Thoracic aorta (tissue), 2 donors: ENCODE data around the gene ABCC3. TPM values are rescaled to one million over a fixed set of nuclear protein-coding genes. Genes with fewer than 3 reads are reported as not detected.
A peak's percentile ranks its signal among the peaks of the same experiment; 100 is the strongest.
"Not testable (repeated sequence)": the region's sequence is repeated elsewhere in the genome, so short reads cannot be mapped to it uniquely, and the experiment has no call there.

ENCODE experiments used
- ATAC-seq: fragments of 150-250 bp; one replicate; pipeline ENCODE4 v1.8.0; 2017; ENCODE audit warnings: low read depth; ENCODE audit not compliant: insufficient number of reproducible peaks, low FRiP score
- DNase-seq: peaks from one replicate; pipeline ENCODE4 v3.0.0-alpha.2; 2020; ENCODE audit warnings: low spot score
- H3K27ac ChIP-seq, 2 donors: fragments of 200-600 bp; sonication (generic); 1 replicate in 1 of 2; 2 replicates in 1 of 2; pipeline ENCODE4 v1.5.1; 2016; ENCODE audit warnings: mild to moderate bottlenecking in 2 of 2, moderate library complexity in 2 of 2
- H3K27me3 ChIP-seq: fragments of 200-600 bp; sonication (generic); replicated peaks from 2 replicates; pipeline ENCODE4 v1.6.0; 2016; ENCODE audit warnings: mild to moderate bottlenecking; ENCODE audit not compliant: insufficient read depth
- H3K36me3 ChIP-seq: fragments of 200-600 bp; sonication (generic); one replicate; pipeline ENCODE4 v1.5.1; 2016
- H3K4me1 ChIP-seq, 2 donors: fragments of 200-600 bp; sonication (generic); 1 replicate in 1 of 2; 2 replicates in 1 of 2; pipeline versions ENCODE4 v1.5.1 to v1.6.0; 2016; ENCODE audit warnings: low read depth in 2 of 2, mild to moderate bottlenecking in 1 of 2; ENCODE audit not compliant: control insufficient read depth in 1 of 2
- H3K4me3 ChIP-seq: fragments of 200-600 bp; sonication (generic); 2 replicates; pipeline ENCODE4 v1.5.1; 2016; ENCODE audit warnings: mild to moderate bottlenecking
- H3K9me3 ChIP-seq: fragments of 200-600 bp; sonication (generic); 2 replicates; pipeline ENCODE4 v1.5.1; 2016
- total RNA-seq, 2 donors: library from RNA; depleted of rRNA; stranded (reverse); fragments of >200 nt; gene quantifications; one replicate each; pipeline versions ENCODE4 v1.1.0 to v1.2.3, GENCODE V29; 2016
- TF ChIP-seq, protein P1 (sequence below): fragments of 200-600 bp; sonication (generic); IDR thresholded peaks from one replicate; pipeline ENCODE4 v1.5.1; 2019; ENCODE audit warnings: antibody characterized with exemption

Gene ABCC3
- total RNA-seq, 2 donors from 2014 or later, result 72.7 to 143 TPM

DNA sequence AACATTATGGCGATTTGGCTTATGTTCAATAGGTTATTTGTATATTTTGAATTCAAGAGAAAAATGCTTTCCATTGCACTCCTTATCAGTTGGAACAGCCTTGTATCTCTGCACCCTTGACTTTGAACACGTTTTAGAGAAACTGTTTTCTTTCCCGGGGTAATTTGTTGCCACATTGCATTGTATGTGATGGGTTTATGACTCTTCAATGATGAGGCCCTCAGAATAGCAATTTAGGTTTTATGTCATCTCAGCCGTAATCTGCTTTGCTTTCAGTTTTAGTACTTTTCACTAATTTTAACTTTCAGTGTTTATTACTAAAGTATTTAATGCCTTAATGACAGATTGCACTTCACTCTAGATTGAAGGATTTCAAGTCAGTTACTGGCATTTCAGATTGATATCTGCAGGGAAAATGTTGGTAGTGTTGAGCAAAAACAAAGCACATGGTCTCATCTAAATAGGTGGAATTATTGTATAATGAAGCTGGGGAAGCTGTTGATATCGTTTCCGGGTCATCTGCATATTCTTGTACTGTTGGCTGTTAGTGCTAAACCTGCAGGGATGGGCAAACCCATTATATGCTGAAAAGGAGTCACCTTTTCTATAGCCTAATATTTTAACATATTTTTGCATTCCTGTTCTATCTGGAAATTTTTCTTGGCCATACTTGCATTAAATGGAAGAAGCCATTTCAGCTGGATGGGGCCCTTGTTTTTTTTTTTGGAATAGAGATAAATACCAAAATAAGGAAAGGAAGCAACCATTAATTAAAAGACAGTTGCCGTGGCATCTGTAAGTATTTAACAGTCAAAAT lies 86.7 kb downstream of the ABCC3 start:
- TF ChIP-seq, protein P1, sequence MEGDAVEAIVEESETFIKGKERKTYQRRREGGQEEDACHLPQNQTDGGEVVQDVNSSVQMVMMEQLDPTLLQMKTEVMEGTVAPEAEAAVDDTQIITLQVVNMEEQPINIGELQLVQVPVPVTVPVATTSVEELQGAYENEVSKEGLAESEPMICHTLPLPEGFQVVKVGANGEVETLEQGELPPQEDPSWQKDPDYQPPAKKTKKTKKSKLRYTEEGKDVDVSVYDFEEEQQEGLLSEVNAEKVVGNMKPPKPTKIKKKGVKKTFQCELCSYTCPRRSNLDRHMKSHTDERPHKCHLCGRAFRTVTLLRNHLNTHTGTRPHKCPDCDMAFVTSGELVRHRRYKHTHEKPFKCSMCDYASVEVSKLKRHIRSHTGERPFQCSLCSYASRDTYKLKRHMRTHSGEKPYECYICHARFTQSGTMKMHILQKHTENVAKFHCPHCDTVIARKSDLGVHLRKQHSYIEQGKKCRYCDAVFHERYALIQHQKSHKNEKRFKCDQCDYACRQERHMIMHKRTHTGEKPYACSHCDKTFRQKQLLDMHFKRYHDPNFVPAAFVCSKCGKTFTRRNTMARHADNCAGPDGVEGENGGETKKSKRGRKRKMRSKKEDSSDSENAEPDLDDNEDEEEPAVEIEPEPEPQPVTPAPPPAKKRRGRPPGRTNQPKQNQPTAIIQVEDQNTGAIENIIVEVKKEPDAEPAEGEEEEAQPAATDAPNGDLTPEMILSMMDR, result no peak
- Histone ChIP-seq H3K27me3 (no peaks in the 10 kb centered on the region), H3K4me1 (peaks cover 41 to 58% of the 10 kb centered on the region in 2 donors), H3K36me3 (no peaks in the 10 kb centered on the region), H3K4me3 (peak overlapping the region; percentile 81), H3K27ac (peak overlapping the region in 1 of 2 donors; percentile 94), H3K9me3 (no peaks in the 10 kb centered on the region)
- DNase-seq (no peak), ATAC-seq (no peak)

DNA sequence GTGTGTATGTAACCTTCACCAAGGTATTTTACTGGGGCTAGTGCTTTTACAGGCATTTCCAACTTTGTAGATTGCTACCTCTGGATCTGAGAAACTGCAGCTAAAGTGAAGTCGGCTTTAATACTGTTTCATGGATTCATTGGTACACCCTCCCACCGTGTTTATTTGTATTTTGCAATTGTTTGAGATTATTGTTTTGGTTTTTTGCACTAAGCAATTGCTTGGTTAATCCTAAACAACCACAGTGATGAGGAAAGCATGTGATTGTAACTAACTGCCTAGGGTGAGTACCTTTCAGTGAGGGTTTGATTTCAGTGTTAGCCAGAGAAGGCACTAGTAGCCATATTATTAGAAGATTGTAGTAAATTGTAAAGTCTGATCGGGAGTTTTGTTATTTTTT lies 88.1 kb downstream of the ABCC3 start:
- H3K9me3 ChIP-seq, result no peaks in the 10 kb centered on the region
- no peak for DNase-seq
- H3K4me3 ChIP-seq, result no peak overlapping the region
- no peaks in the 10 kb centered on the region for H3K36me3 ChIP-seq
- no peaks in the 10 kb centered on the region for H3K27me3 ChIP-seq
- no peak for ATAC-seq
- TF ChIP-seq, protein P1, result no peak
- H3K27ac ChIP-seq, result no peak overlapping the region
- H3K4me1 ChIP-seq, result peaks cover 46 to 71% of the 10 kb centered on the region in 2 donors

DNA sequence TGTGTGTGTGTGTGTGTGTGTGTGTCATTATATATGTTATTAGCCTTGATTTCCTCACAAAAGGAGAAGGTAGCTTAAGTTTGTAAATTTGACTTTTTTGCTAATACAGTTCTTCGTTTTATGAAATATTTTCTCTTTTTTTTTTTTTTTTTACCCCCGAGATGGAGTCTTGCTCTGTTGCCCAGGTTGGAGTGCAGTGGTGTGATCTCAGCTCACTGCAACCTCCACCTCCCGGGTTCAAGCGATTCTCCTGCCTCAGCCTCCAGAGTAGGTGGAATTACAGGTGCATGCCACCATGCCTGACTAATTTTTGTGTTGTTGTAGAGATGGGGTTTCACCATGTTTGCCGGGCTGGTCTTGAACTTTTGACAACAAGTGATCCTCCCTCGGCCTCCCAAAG lies 89.9 kb downstream of the ABCC3 start:
- H3K9me3 ChIP-seq, H3K4me3 ChIP-seq, DNase-seq, H3K36me3 ChIP-seq, H3K27me3 ChIP-seq, ATAC-seq, H3K27ac ChIP-seq: not testable (repeated sequence)
- peaks cover 63 to 86% of the 10 kb centered on the region in 2 donors for H3K4me1 ChIP-seq

DNA sequence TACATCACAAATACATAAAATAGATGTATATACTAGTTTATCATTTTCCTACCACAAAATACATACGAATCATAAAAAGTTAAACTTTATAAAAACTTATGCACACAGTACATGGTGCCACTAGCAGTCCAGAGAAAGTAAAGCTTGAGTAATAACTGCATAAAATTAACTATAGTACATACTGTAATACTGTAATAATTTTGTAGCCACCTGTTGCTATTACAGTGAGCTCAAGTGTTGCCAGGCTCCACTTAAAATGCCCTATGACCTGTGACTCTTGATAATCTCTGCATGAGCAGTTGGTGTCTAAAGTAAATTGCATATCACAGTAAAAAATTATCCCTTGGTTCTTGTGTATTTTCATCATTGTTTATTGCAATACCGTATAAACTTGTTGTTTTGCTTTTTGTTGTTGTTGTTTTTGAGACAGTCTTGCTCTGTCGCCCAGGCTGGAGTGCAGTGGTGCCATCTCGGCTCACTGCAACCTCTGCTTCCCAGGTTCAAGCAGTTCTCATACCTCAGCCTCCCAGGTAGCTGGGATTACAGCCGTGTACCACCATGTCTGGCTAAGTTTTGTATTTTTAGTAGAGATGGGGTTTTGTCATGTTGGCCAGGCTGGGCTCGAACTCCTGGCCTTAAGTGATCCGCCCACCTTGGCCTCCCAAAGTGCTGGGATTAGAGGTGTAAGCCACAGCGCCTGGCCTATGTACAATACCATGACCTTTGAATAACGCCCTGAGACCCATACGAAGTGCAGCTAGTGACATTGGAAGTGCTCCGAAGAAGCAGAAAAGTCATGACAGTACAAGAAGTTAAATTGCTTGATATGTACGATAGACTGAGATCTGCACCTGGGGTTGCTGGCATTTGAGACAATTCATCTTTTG lies 91.3 kb downstream of the ABCC3 start:
- Histone ChIP-seq H3K27me3 (no peaks in the 10 kb centered on the region), H3K4me1 (peaks cover 75 to 97% of the 10 kb centered on the region in 2 donors), H3K9me3 (no peaks in the 10 kb centered on the region), H3K4me3 (no peak overlapping the region), H3K36me3 (no peaks in the 10 kb centered on the region), H3K27ac (no peak overlapping the region)
- TF ChIP-seq, protein P1, result no peak
- DNase-seq (no peak), ATAC-seq (no peak)

DNA sequence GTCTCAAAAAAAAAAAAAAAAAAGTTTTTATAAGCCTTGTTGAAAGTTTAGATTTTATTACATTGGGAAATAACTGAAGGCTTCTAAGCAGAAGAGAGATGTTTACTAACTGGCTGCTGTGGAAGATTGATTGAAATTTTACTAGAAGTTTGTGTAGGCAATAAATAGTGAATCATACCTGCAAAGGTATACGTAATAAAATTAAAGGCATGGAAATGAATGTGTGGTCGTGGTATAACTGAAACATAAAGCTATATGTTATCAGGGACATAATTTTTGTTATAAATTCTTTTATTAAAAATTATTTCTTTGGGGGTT lies 93.4 kb downstream of the ABCC3 start:
- H3K36me3 ChIP-seq, result no peaks in the 10 kb centered on the region
- no peak overlapping the region for H3K4me3 ChIP-seq
- ATAC-seq, result no peak
- H3K27ac ChIP-seq, result no peak overlapping the region
- no peaks in the 10 kb centered on the region for H3K9me3 ChIP-seq
- no peak for DNase-seq
- no peaks in the 10 kb centered on the region for H3K27me3 ChIP-seq
- TF ChIP-seq, protein P1, result no peak
- H3K4me1 ChIP-seq, result peaks cover 68 to 93% of the 10 kb centered on the region in 2 donors
